SK-N-SH treated with all-trans-retinoic acid at 6 μM for 48 hours (cell line): ENCODE data around the gene HCRTR1.

Experiments used
- ATAC-seq: fragments of 200-7000 bp; cut with Tn5 transposase; 3 replicates; pipeline ENCODE4 v1.9.1; 2020; ENCODE audit warnings: mild to moderate bottlenecking, moderate library complexity
- ARNTL ChIP-seq: fragments of 450-650 bp; formaldehyde crosslinking; IDR thresholded peaks from 2 replicates; pipeline ENCODE4 v1.5.0; 2020; ENCODE audit warnings: low read depth, mild to moderate bottlenecking, moderate library complexity, borderline replicate concordance
- BACH2 ChIP-seq: fragments of 250-450 bp; sonication (Bioruptor Pico); IDR thresholded peaks from 2 replicates; pipeline ENCODE4 v1.9.0; 2021; ENCODE audit warnings: mild to moderate bottlenecking, borderline replicate concordance
- CREB5 ChIP-seq: fragments of 250-450 bp; sonication (Bioruptor Pico); IDR thresholded peaks from 2 replicates; pipeline ENCODE4 v1.5.1; 2020; ENCODE audit warnings: low read depth, mild to moderate bottlenecking, moderate library complexity
- CSDC2 ChIP-seq: fragments of 250-450 bp; sonication (Bioruptor Pico); IDR thresholded peaks from 2 replicates; pipeline ENCODE4 v1.5.0; 2020; ENCODE audit warnings: mild to moderate bottlenecking, moderate library complexity
- CSRNP3 ChIP-seq: fragments of 250-450 bp; sonication (Bioruptor Pico); IDR thresholded peaks from 2 replicates; pipeline ENCODE4 v1.5.1; 2021; ENCODE audit warnings: mild to moderate bottlenecking, moderate library complexity
- ESRRG ChIP-seq: fragments of 250-450 bp; sonication (Bioruptor Pico); IDR thresholded peaks from 2 replicates; pipeline ENCODE4 v1.6.1; 2021; ENCODE audit warnings: mild to moderate bottlenecking
- ISL1 ChIP-seq: fragments of 250-450 bp; sonication (Bioruptor Pico); IDR thresholded peaks from 2 replicates; pipeline ENCODE4 v2.1.2; 2022; ENCODE audit warnings: mild to moderate bottlenecking, moderate library complexity
- OSR1 ChIP-seq: fragments of 250-450 bp; sonication (Bioruptor Pico); IDR thresholded peaks from 2 replicates; pipeline ENCODE4 v1.8.0; 2022; ENCODE audit warnings: moderate library complexity, mild to moderate bottlenecking, inconsistent platforms
- PPARA ChIP-seq: fragments of 250-450 bp; sonication (Bioruptor Pico); IDR thresholded peaks from 2 replicates; pipeline ENCODE4 v1.5.0; 2020; ENCODE audit warnings: mild to moderate bottlenecking, borderline replicate concordance
- RARB ChIP-seq: fragments of 250-450 bp; sonication (Bioruptor Pico); IDR thresholded peaks from 2 replicates; pipeline ENCODE4 v1.8.0; 2021; ENCODE audit warnings: mild to moderate bottlenecking, moderate library complexity
- SNAI2 ChIP-seq: fragments of 250-450 bp; sonication (Bioruptor Pico); IDR thresholded peaks from 2 replicates; pipeline ENCODE4 v1.5.0; 2020; ENCODE audit warnings: mild to moderate bottlenecking, moderate library complexity
- TCF4 ChIP-seq: fragments of 250-450 bp; sonication (Bioruptor Pico); IDR thresholded peaks from 2 replicates; pipeline ENCODE4 v1.8.0; 2021; ENCODE audit warnings: mild to moderate bottlenecking, moderate library complexity, borderline replicate concordance
- TOX ChIP-seq: fragments of 250-450 bp; sonication (Bioruptor Pico); IDR thresholded peaks from 2 replicates; pipeline ENCODE4 v1.8.0; 2021; ENCODE audit warnings: mild to moderate bottlenecking, moderate library complexity, borderline replicate concordance
- TSHZ2 ChIP-seq: fragments of 250-450 bp; sonication (Bioruptor Pico); IDR thresholded peaks from 2 replicates; pipeline ENCODE4 v1.5.0; 2020; ENCODE audit warnings: mild to moderate bottlenecking, moderate library complexity
- ZC3H10 ChIP-seq: fragments of 250-450 bp; sonication (Bioruptor Pico); IDR thresholded peaks from 2 replicates; pipeline ENCODE4 v1.5.1; 2021; ENCODE audit warnings: mild to moderate bottlenecking, moderate library complexity
- ZFP3 ChIP-seq: fragments of 250-450 bp; sonication (Bioruptor Pico); IDR thresholded peaks from 2 replicates; pipeline ENCODE4 v1.5.0; 2020; ENCODE audit warnings: mild to moderate bottlenecking, moderate library complexity
- ZFP30 ChIP-seq: fragments of 450-650 bp; formaldehyde crosslinking; IDR thresholded peaks from 2 replicates; pipeline ENCODE4 v1.5.0; 2022; ENCODE audit warnings: mild to moderate bottlenecking, moderate library complexity
- ZNF565 ChIP-seq: fragments of 450-650 bp; formaldehyde crosslinking; conservative IDR thresholded peaks from 2 replicates; pipeline ENCODE4 v1.5.0; 2020; ENCODE audit warnings: low read depth, mild to moderate bottlenecking, moderate library complexity
- ZNF70 ChIP-seq: fragments of 450-650 bp; formaldehyde crosslinking; IDR thresholded peaks from 2 replicates; pipeline ENCODE4 v1.5.0; 2020; ENCODE audit warnings: mild to moderate bottlenecking, moderate library complexity
- ZNF8 ChIP-seq: fragments of 450-650 bp; formaldehyde crosslinking; IDR thresholded peaks from 2 replicates; pipeline ENCODE4 v1.5.0; 2020; ENCODE audit warnings: mild to moderate bottlenecking, moderate library complexity
- TF ChIP-seq, protein P1 (sequence below): fragments of 250-450 bp; sonication (Bioruptor Pico); IDR thresholded peaks from 2 replicates; pipeline ENCODE4 v1.8.0; 2021; ENCODE audit warnings: low read depth, mild to moderate bottlenecking, moderate library complexity, borderline replicate concordance
- TF ChIP-seq, protein P2 (sequence below): fragments of 250-450 bp; sonication (Bioruptor Pico); IDR thresholded peaks from 2 replicates; pipeline ENCODE4 v1.8.0; 2020; ENCODE audit warnings: mild to moderate bottlenecking, moderate library complexity, borderline replicate concordance

The HCRTR1 gene

GRCh38 chr1:31626223-31627207 lies 9.0 kb downstream of the HCRTR1 start (continued):
- no peak for TF ChIP-seq CREB5
- TF ChIP-seq ZNF70 (CRISPR knock-in tag), result no peak
- no peak for TF ChIP-seq ARNTL (CRISPR knock-in tag)
- no peak for TF ChIP-seq ZC3H10 (CRISPR knock-in tag)
- TF ChIP-seq, all 23 proteins: peak for 0

DNA sequence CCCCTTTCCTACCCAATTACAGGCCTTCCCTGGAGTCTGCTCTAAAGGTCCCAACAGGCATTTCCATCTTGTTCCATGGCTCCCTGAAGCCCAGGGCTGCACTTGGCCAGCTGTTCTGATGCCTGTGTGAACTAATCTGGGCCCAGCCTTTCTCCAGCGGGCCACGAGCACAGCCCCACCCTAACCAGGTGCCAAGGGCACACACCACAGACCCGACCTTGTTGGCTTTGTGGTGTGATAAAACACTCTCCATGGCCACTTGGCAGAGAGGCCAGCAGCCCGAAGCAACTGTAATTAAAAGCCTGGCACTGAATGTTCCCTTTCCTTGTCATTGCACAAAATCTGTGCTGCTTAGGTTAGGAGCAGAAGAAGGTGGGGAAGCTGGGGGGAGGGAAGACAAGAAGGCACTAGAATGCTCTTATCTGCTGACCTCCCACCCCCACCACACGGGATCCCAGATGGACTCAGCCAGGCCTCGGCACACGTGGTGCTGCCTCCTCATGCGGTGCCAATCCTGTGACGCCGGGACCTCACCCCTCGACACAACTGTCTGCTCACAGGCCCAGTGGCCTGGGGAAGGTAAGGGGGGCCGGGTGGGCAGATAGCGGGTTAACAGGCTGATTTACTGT lies 9.9 kb downstream of the HCRTR1 start:
- TF ChIP-seq CREB5, result no peak
- TF ChIP-seq PPARA, result no peak
- no peak for TF ChIP-seq ZFP3
- no peak for TF ChIP-seq ZNF565 (CRISPR knock-in tag)
- no peak for TF ChIP-seq CSDC2
- no peak for TF ChIP-seq CSRNP3 (CRISPR knock-in tag)
- no peak for TF ChIP-seq ISL1 (CRISPR knock-in tag)
- no peak for TF ChIP-seq TCF4
- TF ChIP-seq, all 23 proteins: peak for 0

DNA sequence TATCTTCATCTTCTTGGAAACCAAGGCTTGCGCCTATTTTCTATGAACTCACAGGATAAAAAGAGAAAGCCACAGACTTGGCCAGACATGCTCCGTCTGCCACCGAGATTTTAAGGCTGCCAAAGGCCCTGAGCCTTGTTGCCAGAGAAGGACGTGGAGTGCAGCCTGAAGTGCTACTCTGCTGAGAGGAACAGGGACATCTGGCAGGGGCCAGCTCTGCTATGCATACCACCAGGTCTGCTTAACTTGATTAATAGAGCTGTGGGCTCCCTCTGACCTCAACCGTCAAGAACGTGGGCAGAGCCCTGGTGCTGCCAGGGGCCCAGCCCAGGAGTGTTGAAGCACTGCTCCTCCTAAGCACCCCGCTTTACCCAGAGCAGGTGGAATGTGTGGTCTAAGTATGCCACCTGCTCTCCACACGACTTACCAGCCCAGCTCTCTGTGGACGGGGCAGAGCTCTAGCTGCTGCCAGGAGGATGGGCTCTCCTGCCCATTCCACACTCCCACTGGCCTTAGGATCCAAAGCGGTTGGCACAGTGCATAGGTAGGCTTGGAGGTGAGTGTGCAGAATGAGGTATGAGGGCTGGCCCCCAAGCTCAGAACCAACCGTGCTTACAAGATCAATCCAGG lies 10.6 kb downstream of the HCRTR1 start:
- ATAC-seq, result peak; percentile 59
- TF ChIP-seq ZNF8 (CRISPR knock-in tag) (peak; percentile 94), ESRRG (CRISPR knock-in tag) (no peak), ZC3H10 (CRISPR knock-in tag) (no peak), OSR1 (CRISPR knock-in tag) (no peak), ARNTL (CRISPR knock-in tag) (no peak), ISL1 (CRISPR knock-in tag) (0 out of 2 replicates have a peak, but pooled peaks have one; percentile 32), CSRNP3 (CRISPR knock-in tag) (no peak), ZFP3 (no peak), SNAI2 (peak; percentile 88; the same call in 1 of the 2 replicates), CSDC2 (no peak), TCF4 (peak; percentile 86), TSHZ2 (CRISPR knock-in tag) (peak; percentile 61; the same call in 1 of the 2 replicates), ZNF565 (CRISPR knock-in tag) (no peak), TOX (CRISPR knock-in tag) (no peak), PPARA (no peak), ZFP30 (no peak), RARB (no peak), BACH2 (CRISPR knock-in tag) (no peak), ZNF70 (CRISPR knock-in tag) (no peak)
- TF ChIP-seq, protein P1, sequence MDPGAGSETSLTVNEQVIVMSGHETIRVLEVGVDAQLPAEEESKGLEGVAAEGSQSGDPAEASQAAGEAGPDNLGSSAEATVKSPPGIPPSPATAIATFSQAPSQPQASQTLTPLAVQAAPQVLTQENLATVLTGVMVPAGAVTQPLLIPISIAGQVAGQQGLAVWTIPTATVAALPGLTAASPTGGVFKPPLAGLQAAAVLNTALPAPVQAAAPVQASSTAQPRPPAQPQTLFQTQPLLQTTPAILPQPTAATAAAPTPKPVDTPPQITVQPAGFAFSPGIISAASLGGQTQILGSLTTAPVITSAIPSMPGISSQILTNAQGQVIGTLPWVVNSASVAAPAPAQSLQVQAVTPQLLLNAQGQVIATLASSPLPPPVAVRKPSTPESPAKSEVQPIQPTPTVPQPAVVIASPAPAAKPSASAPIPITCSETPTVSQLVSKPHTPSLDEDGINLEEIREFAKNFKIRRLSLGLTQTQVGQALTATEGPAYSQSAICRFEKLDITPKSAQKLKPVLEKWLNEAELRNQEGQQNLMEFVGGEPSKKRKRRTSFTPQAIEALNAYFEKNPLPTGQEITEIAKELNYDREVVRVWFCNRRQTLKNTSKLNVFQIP (CRISPR knock-in tag), result no peak
- TF ChIP-seq, protein P2, sequence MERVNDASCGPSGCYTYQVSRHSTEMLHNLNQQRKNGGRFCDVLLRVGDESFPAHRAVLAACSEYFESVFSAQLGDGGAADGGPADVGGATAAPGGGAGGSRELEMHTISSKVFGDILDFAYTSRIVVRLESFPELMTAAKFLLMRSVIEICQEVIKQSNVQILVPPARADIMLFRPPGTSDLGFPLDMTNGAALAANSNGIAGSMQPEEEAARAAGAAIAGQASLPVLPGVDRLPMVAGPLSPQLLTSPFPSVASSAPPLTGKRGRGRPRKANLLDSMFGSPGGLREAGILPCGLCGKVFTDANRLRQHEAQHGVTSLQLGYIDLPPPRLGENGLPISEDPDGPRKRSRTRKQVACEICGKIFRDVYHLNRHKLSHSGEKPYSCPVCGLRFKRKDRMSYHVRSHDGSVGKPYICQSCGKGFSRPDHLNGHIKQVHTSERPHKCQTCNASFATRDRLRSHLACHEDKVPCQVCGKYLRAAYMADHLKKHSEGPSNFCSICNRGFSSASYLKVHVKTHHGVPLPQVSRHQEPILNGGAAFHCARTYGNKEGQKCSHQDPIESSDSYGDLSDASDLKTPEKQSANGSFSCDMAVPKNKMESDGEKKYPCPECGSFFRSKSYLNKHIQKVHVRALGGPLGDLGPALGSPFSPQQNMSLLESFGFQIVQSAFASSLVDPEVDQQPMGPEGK (CRISPR knock-in tag), result no peak

More for the DNA sequence above, 9.9 kb downstream of the HCRTR1 start:
- ATAC-seq, result peak; percentile 14; the same call in 2 of the 3 replicates
